Measurements from ENCODE around the gene FBXO36. TPM values are rescaled to one million over a fixed set of nuclear protein-coding genes. Genes with fewer than 3 reads are reported as not detected.

FBXO36 gene
- total and polyA plus RNA-seq, 2 of the 13 experiments (the other 11 are each of a cell fraction or from before 2014, with no cell fraction given): 2.8 TPM

GRCh38 chr2:229922449-229923386 lies at the start of gene FBXO36 (continued):
- no peak for TF ChIP-seq THYN1 (CRISPR knock-in tag; IDR thresholded peaks at IDR 0.05; ENCODE audit: borderline replicate concordance, low read depth)
- peak; percentile 57; the same call in 1 of the 2 replicates for TF ChIP-seq SNAPC2 (CRISPR knock-in tag; IDR thresholded peaks at IDR 0.05)
- no peak for TF ChIP-seq ZNF83 (CRISPR knock-in tag; IDR thresholded peaks at IDR 0.05; ENCODE audit: borderline replicate concordance)
- TF ChIP-seq ZNF446 (CRISPR knock-in tag; IDR thresholded peaks at IDR 0.05): no peak; the same call in 1 of the 2 replicates
- TF ChIP-seq, protein P1, sequence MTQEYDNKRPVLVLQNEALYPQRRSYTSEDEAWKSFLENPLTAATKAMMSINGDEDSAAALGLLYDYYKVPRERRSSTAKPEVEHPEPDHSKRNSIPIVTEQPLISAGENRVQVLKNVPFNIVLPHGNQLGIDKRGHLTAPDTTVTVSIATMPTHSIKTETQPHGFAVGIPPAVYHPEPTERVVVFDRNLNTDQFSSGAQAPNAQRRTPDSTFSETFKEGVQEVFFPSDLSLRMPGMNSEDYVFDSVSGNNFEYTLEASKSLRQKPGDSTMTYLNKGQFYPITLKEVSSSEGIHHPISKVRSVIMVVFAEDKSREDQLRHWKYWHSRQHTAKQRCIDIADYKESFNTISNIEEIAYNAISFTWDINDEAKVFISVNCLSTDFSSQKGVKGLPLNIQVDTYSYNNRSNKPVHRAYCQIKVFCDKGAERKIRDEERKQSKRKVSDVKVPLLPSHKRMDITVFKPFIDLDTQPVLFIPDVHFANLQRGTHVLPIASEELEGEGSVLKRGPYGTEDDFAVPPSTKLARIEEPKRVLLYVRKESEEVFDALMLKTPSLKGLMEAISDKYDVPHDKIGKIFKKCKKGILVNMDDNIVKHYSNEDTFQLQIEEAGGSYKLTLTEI (CRISPR knock-in tag; conservative IDR thresholded peaks at IDR 0.05): no peak
- no peak for TF ChIP-seq ATF2 (CRISPR knock-in tag; IDR thresholded peaks at IDR 0.05)
- TF ChIP-seq ZNF614 (CRISPR knock-in tag; IDR thresholded peaks at IDR 0.05; ENCODE audit: borderline replicate concordance): peak; percentile 3; the same call in 1 of the 2 replicates
- TF ChIP-seq NR0B2 (CRISPR knock-in tag; IDR thresholded peaks at IDR 0.05): peak; percentile 68; the same call in 1 of the 2 replicates
- no peak for TF ChIP-seq CHCHD3 (CRISPR knock-in tag; IDR thresholded peaks at IDR 0.05)
- TF ChIP-seq, protein P2, sequence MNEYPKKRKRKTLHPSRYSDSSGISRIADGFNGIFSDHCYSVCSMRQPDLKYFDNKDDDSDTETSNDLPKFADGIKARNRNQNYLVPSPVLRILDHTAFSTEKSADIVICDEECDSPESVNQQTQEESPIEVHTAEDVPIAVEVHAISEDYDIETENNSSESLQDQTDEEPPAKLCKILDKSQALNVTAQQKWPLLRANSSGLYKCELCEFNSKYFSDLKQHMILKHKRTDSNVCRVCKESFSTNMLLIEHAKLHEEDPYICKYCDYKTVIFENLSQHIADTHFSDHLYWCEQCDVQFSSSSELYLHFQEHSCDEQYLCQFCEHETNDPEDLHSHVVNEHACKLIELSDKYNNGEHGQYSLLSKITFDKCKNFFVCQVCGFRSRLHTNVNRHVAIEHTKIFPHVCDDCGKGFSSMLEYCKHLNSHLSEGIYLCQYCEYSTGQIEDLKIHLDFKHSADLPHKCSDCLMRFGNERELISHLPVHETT (CRISPR knock-in tag; conservative IDR thresholded peaks at IDR 0.05): no peak
- TF ChIP-seq NR2F6 (IDR thresholded peaks at IDR 0.05): no peak
- TF ChIP-seq NR2F6 (CRISPR knock-in tag; IDR thresholded peaks at IDR 0.05): no peak
- no peak for TF ChIP-seq PPARG (CRISPR knock-in tag; conservative IDR thresholded peaks at IDR 0.05)
- TF ChIP-seq ZNF557 (CRISPR knock-in tag; IDR thresholded peaks at IDR 0.05): no peak
- no peak; the same call in 1 of the 2 replicates for TF ChIP-seq NFYB (CRISPR knock-in tag; IDR thresholded peaks at IDR 0.05)
- TF ChIP-seq ZFP41 (CRISPR knock-in tag; IDR thresholded peaks at IDR 0.05; ENCODE audit: borderline replicate concordance): no peak
- 0 out of 2 replicates have a peak, but pooled peaks have one; percentile 15 for TF ChIP-seq DNMT1 (CRISPR knock-in tag; IDR thresholded peaks at IDR 0.05)
- no peak for TF ChIP-seq SP2 (CRISPR knock-in tag; IDR thresholded peaks at IDR 0.05)
- TF ChIP-seq KDM3A (CRISPR knock-in tag; IDR thresholded peaks at IDR 0.05; ENCODE audit: low read depth): no peak
- TF ChIP-seq TRIM24 (CRISPR knock-in tag; IDR thresholded peaks at IDR 0.05): no peak
- TF ChIP-seq HOXA9 (CRISPR knock-in tag; IDR thresholded peaks at IDR 0.05; ENCODE audit: borderline replicate concordance): peak; percentile 83
- peak; percentile 39; the same call in 1 of the 2 replicates for TF ChIP-seq CBFB (CRISPR knock-in tag; IDR thresholded peaks at IDR 0.05)
- no peak for TF ChIP-seq ZNF775 (CRISPR knock-in tag; IDR thresholded peaks at IDR 0.05; ENCODE audit: borderline replicate concordance)
- no peak; the same call in 1 of the 2 replicates for TF ChIP-seq ZNF570 (CRISPR knock-in tag; IDR thresholded peaks at IDR 0.05; ENCODE audit: borderline replicate concordance)

All from HepG2 (cell line).